ENCODE results near the gene BCL6. TPM values are rescaled to one million over a fixed set of nuclear protein-coding genes. Genes with fewer than 3 reads are reported as not detected.

BCL6 gene
- total RNA-seq, 2 experiments from 2014 or later = 12.1 to 13.2 TPM

- peaks cover 50% of the 10 kb centered on the region for H3K4me1 Mint-ChIP-seq
- DNase-seq (no peak), ATAC-seq (no peak)
- peaks cover 4% of the 10 kb centered on the region for H3K27me3 Mint-ChIP-seq
- H3K36me3 Mint-ChIP-seq = peaks cover 4% of the 10 kb centered on the region
- no peaks in the 10 kb centered on the region for H3K9me3 Mint-ChIP-seq (ENCODE audit: low read depth)
- no peak overlapping the region for H3K27ac Mint-ChIP-seq
- CTCF ChIA-PET = interaction anchor here (1.2 to 6.3 kb wide), 10 partner anchors 11 to 1205 kb away, joined by 3 to 112 read pairs (median 4); no protein-coding TSS in a partner anchor
- H3K4me3 Mint-ChIP-seq = no peak overlapping the region
These were observed 4.8 kb upstream of the BCL6 start for GRCh38 chr3:187750006-187750512.

GRCh38 chr3:187748050-187748481, 2.8 kb upstream of the BCL6 start:
- Mint-ChIP-seq H3K4me3 (peak overlapping the region; percentile 98), H3K36me3 (peaks cover 11% of the 10 kb centered on the region), H3K27me3 (peaks cover 4% of the 10 kb centered on the region), H3K9me3 (ENCODE audit: low read depth) (no peaks in the 10 kb centered on the region), H3K27ac (peak overlapping the region; percentile 99), H3K4me1 (peaks cover 48% of the 10 kb centered on the region)
- peak; percentile 96 for DNase-seq
- CTCF ChIA-PET = interaction anchor here (0.6 to 6.3 kb wide), 37 partner anchors 9 to 1294 kb away, joined by 3 to 112 read pairs (median 4); partner anchors contain the start of gene LPP
- ATAC-seq = peak; percentile 52

DNA sequence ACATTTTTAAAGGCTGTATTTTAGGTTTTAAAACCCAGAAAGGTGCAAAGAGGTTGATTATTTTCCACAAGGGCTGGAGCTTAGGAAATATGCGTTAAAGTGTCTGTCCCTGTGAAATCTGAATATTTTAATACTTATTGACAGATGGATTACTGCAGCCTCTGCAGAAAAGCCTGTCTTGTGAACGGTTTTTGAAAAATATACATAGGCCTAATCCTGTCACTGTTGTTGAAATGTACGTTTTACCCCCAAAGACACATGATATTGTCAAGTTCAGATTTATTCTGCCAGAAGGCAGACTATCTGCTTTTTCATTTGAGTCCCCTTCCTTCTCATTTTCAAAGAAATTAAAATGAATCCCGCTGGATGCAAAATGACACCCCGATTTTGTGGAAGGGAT, 2.2 kb upstream of the BCL6 start:
- peak overlapping the region; percentile 98 for H3K4me3 Mint-ChIP-seq

GRCh38 chr3:187746442-187747281, 1.4 kb upstream of the BCL6 start:
- H3K4me1 Mint-ChIP-seq = peaks cover 55% of the 10 kb centered on the region
- H3K9me3 Mint-ChIP-seq (ENCODE audit: low read depth) = no peaks in the 10 kb centered on the region
- peaks cover 10% of the 10 kb centered on the region for H3K36me3 Mint-ChIP-seq
- peak overlapping the region; percentile 98 for H3K4me3 Mint-ChIP-seq
- DNase-seq (peak; percentile 48), ATAC-seq (no peak)
- CTCF ChIA-PET = interaction anchor here (0.7 to 6.3 kb wide), 28 partner anchors 7 to 1295 kb away, joined by 3 to 112 read pairs (median 4); partner anchors contain the start of gene LPP
- H3K27me3 Mint-ChIP-seq = peaks cover 4% of the 10 kb centered on the region
- H3K27ac Mint-ChIP-seq = peak overlapping the region; percentile 99

More for the DNA sequence above, 2.2 kb upstream of the BCL6 start:
- ATAC-seq (no peak), DNase-seq (no peak)
- peaks cover 11% of the 10 kb centered on the region for H3K36me3 Mint-ChIP-seq
- CTCF ChIA-PET = interaction anchor here (0.6 to 6.3 kb wide), 40 partner anchors 8 to 1294 kb away, joined by 3 to 112 read pairs (median 4); partner anchors contain the start of gene LPP
- H3K4me1 Mint-ChIP-seq = peaks cover 49% of the 10 kb centered on the region
- H3K27ac Mint-ChIP-seq = peak overlapping the region; percentile 99
- no peaks in the 10 kb centered on the region for H3K9me3 Mint-ChIP-seq (ENCODE audit: low read depth)
- H3K27me3 Mint-ChIP-seq = peaks cover 4% of the 10 kb centered on the region

DNA sequence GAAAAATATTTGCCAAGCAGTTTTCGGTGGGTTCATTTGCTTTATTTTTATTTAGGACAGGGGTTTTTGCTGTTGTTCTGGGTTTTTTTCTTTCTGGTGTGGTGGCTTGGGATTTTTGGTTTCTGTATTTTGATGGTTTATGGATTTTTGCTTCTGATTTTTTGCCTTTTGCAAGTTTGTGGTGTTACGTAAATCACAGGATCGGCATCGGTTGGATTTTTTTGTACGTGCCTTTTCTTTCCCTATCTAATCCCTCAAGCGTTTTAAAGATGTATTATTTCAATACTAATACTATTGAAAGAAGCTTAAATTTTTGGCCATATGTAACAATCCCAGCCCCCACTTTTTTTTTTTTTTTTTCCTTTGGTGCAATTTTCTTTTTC, 782 bp upstream of the BCL6 start:
- DNase-seq = no peak
- Mint-ChIP-seq H3K36me3 (peaks cover 10% of the 10 kb centered on the region), H3K4me1 (peaks cover 53% of the 10 kb centered on the region), H3K27me3 (peaks cover 4% of the 10 kb centered on the region), H3K9me3 (ENCODE audit: low read depth) (no peaks in the 10 kb centered on the region), H3K4me3 (peak overlapping the region; percentile 98), H3K27ac (peak overlapping the region; percentile 99)
- ATAC-seq = no peak
- CTCF ChIA-PET = interaction anchor here (0.9 to 6.3 kb wide), 13 partner anchors 17 to 1399 kb away, joined by 3 to 112 read pairs (median 5); no protein-coding TSS in a partner anchor

DNA sequence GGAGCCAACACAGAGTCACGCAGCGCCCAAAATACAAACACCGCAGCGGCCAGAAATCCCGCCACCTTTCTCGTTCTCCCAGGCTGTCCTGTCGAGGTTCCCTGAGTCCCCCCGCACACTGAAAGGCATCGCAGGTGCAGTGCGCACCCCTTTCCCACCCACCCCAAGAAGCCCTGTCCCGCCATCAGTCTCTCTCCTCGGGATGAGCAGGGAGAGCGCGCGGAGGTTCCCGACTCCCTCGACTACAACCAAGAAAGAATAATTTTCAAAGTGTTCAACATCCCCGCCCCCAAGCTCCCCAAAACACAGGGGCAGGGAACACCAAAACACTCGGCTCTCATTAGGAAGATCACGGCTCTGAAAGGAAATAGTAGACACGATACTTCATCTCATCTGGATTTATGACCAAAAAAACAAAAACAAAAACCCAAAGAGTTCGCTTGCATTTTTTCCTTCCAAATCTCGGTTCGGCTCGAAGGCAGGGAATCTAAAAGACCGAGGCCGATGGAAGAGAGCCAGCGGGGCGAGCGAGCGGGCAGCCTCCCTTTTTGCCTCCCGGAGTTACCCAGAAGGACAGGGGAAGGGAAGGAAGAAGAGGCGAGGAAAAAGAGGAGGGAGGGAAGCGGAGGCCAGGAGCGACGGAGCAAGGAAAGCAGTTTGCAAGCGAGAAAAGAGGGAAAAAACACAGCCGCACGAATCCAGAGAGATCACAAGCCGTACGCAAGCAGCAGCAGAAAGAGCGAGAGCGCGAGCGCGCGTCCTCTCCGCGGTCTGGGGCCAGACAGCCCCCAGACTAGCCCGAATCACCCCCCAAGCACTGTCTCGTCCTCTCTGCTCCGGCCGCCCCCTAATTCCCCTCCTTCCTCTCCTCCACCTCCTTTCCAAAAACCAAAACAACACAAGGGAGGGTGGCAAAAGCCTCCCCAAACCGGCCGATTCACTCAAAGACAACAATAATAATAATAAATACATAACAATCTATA, 808 bp downstream of the BCL6 start:
- Mint-ChIP-seq H3K9me3 (ENCODE audit: low read depth) (no peaks in the 10 kb centered on the region), H3K4me1 (peaks cover 49% of the 10 kb centered on the region), H3K36me3 (peaks cover 10% of the 10 kb centered on the region), H3K4me3 (peak overlapping the region; percentile 98), H3K27me3 (peaks cover 4% of the 10 kb centered on the region), H3K27ac (peak overlapping the region; percentile 99)
- ATAC-seq = no peak
- DNase-seq = peak; percentile 70
- CTCF ChIA-PET = interaction anchor here (0.9 to 6.3 kb wide), 16 partner anchors 18 to 1414 kb away, joined by 3 to 112 read pairs (median 6); no protein-coding TSS in a partner anchor

DNA sequence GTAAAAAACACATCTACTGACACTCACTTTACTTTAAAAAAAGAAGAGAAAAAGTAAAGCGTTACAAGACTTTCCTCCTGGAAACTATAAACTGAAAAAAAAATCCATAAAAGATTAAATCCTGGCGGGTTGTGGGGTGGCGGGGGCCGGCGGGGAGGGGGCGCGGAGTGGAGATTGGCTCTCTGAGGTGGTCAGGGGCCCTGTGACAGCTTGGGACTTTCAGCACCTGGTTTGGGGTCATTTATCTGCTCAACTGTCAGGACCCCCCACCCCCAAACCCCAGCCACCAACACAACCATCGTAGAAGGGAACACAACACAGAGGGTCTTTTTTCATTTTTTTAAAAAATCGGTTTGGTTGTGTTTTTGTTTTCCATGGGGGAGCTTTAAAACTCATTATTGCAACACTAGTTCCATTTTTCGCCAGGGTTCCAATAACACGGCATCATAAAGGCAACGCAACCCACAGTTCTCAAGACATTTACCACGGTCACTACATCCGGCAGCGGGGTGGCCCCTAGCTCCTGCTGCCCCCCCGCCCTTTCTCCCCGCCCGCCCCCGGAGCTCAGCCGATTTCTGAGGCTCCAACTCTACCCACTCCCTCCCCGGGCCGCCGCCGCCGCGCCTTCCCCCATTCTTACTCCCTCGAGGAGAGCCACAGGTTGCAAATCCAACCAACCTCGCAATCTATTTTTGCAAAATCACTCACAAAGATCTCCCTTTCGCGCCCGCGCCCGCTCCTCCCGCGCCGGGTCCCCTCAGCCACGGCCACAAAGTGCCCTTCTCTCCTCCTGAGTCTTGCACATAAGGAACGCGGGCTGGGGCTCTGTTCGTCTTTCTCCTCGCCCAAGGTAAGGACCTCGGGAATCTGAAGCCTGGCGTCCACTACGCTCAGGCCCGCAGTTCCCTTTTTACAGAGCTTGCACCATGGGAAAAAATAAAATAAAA, 1.8 kb downstream of the BCL6 start:
- peak; percentile 78 for DNase-seq
- H3K4me3 Mint-ChIP-seq = peak overlapping the region; percentile 98
- peak overlapping the region; percentile 99 for H3K27ac Mint-ChIP-seq
- no peaks in the 10 kb centered on the region for H3K9me3 Mint-ChIP-seq (ENCODE audit: low read depth)
- H3K27me3 Mint-ChIP-seq = peaks cover 4% of the 10 kb centered on the region
- no peak for ATAC-seq
- CTCF ChIA-PET = interaction anchor here (0.8 to 2.2 kb wide), 19 partner anchors 36 to 1415 kb away, joined by 3 to 20 read pairs (median 4); no protein-coding TSS in a partner anchor
- peaks cover 10% of the 10 kb centered on the region for H3K36me3 Mint-ChIP-seq
- peaks cover 41% of the 10 kb centered on the region for H3K4me1 Mint-ChIP-seq

- H3K27ac Mint-ChIP-seq = peak overlapping the region; percentile 99
- no peaks in the 10 kb centered on the region for H3K9me3 Mint-ChIP-seq (ENCODE audit: low read depth)
- H3K4me3 Mint-ChIP-seq = peak overlapping the region; percentile 98
- DNase-seq (peak; percentile 49), ATAC-seq (no peak)
- H3K27me3 Mint-ChIP-seq = peaks cover 4% of the 10 kb centered on the region
- CTCF ChIA-PET = interaction anchor here (0.7 to 2.2 kb wide), 20 partner anchors 37 to 1403 kb away, joined by 3 to 20 read pairs (median 4); no protein-coding TSS in a partner anchor
- peaks cover 32% of the 10 kb centered on the region for H3K4me1 Mint-ChIP-seq
- peaks cover 10% of the 10 kb centered on the region for H3K36me3 Mint-ChIP-seq
These were observed 2.7 kb downstream of the BCL6 start for GRCh38 chr3:187742351-187743171.

DNA sequence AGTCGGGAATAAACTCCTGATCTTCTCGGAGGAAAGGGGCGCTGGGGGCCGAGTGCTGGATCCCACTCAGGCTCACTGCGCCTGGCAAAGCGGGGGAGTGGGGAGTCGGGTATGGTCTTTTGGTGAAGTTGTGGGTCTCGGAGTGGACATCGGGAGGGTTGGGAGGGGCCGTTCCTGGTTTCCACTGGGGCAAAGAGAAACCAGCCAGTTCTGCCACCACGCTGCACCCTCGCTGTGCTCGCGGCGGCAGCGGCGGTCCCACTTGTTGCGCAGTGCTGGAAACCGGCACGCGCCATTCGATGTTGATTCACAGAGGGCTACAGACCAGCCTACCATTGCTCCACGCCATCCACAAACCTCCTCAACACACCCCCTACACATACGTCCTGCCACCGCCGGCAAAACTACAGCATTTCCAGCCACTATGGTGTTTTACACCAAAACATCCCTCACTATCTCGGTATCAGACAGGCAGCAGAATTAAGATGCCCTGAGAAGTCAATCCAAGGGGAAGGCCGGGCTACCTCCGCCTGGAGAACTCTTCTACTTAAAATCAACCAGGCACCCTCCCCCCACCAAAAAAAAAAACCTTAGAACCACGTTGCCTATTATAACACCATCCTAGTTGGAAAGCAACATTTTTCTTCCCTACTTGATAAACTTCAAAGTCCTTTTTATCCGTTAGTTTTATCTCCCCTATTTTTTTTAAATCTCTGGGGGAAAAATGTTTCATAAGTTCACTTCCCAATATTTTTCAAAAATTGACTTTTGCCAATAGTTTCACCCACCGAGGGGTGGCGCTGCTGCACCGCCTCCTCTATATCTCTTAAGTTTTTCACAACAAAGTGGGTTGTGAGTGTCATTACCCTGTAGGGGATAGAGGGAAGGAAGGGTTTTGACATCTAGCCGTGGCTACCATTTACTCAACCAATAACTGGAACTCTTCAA, 3.6 kb downstream of the BCL6 start:
- ATAC-seq (peak; percentile 32), DNase-seq (peak; percentile 84)
- Mint-ChIP-seq H3K4me3 (peak overlapping the region; percentile 98), H3K4me1 (peaks cover 36% of the 10 kb centered on the region), H3K27me3 (peaks cover 11% of the 10 kb centered on the region), H3K27ac (peak overlapping the region; percentile 99), H3K9me3 (ENCODE audit: low read depth) (no peaks in the 10 kb centered on the region), H3K36me3 (peaks cover 10% of the 10 kb centered on the region)
- CTCF ChIA-PET = interaction anchor here (0.6 to 7.3 kb wide), 82 partner anchors 7 to 1582 kb away, joined by 3 to 391 read pairs (median 5); partner anchors contain the start of gene LPP

Data from activated CD8-positive, alpha-beta memory T cell treated with anti-CD3 and anti-CD28 coated beads, Interleukin-2, amount 10 ng/mL, durations not matched to agents 7 days and 5 days (primary cell).